Peyer's patch (tissue), 4 donors: ENCODE measurements around the gene CPT1B.

Experiments
- POLR2A ChIP-seq, 2 donors: fragments of 450-650 bp; IDR thresholded peaks; one replicate each; pipeline ENCODE4 v1.5.1; 2017; ENCODE audit warnings: antibody characterized with exemption in 2 of 2, mild to moderate bottlenecking in 2 of 2, moderate library complexity in 2 of 2
- TF ChIP-seq, protein P1 (sequence below), 6 experiments: fragments of 450-650 bp in 4 of 6; fragments of 200-600 bp in 2 of 6; sonication (generic) in 1 of 6; IDR thresholded peaks; one replicate each; pipeline ENCODE4 v1.5.1; 2017 to 2019; ENCODE audit warnings: antibody characterized with exemption in 6 of 6, mild to moderate bottlenecking in 3 of 6, moderate library complexity in 1 of 6

DNA sequence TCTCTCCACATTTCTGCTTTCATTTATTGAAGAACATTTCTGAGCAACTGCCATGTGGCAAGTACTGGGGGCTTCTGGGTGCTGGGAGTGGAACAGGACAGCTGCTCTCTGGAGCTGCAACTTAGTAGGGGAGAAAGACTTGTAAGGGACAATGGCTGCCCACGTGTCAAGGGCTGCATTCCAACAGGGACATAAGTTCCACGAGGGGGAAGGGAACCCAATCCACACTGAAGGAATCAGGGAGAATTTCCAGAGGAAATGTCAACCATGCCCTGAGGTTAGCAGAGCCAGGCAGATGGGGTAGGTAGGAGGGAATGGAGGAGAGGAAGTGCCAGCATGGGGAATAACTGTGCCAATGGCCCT is 24.1 kb upstream of the CPT1B start:
- TF ChIP-seq, protein P1, sequence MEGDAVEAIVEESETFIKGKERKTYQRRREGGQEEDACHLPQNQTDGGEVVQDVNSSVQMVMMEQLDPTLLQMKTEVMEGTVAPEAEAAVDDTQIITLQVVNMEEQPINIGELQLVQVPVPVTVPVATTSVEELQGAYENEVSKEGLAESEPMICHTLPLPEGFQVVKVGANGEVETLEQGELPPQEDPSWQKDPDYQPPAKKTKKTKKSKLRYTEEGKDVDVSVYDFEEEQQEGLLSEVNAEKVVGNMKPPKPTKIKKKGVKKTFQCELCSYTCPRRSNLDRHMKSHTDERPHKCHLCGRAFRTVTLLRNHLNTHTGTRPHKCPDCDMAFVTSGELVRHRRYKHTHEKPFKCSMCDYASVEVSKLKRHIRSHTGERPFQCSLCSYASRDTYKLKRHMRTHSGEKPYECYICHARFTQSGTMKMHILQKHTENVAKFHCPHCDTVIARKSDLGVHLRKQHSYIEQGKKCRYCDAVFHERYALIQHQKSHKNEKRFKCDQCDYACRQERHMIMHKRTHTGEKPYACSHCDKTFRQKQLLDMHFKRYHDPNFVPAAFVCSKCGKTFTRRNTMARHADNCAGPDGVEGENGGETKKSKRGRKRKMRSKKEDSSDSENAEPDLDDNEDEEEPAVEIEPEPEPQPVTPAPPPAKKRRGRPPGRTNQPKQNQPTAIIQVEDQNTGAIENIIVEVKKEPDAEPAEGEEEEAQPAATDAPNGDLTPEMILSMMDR (IDR thresholded peaks at IDR 0.05) = no peak
- no peak for TF ChIP-seq POLR2A (IDR thresholded peaks at IDR 0.05)
